HG02763 (cell line): ENCODE results near the gene OR7G2.
"Not testable (repeated sequence)": the region's sequence is repeated elsewhere in the genome, so short reads cannot be mapped to it uniquely, and the experiment has no call there.

Experiments used
- ATAC-seq: cut with Tn5 transposase; IDR thresholded peaks from one replicate; pipeline ENCODE4 v1.9.1; 2021; ENCODE audit warnings: mild to moderate bottlenecking, moderate library complexity; ENCODE audit not compliant: unreplicated experiment

OR7G2 gene

GRCh38 chr19:9075064-9075949 lies 32.0 kb downstream of the OR7G2 start:
- ATAC-seq = no peak

- ATAC-seq = no peak
Observed at GRCh38 chr19:9073806-9074205, 33.5 kb downstream of the OR7G2 start.

GRCh38 chr19:9071720-9072119 lies 35.6 kb downstream of the OR7G2 start:
- ATAC-seq = not testable (repeated sequence)

- ATAC-seq = no peak
Observed at GRCh38 chr19:9070066-9070465, 37.2 kb downstream of the OR7G2 start.

GRCh38 chr19:9065457-9066014 lies 41.7 kb downstream of the OR7G2 start:
- ATAC-seq = no peak

GRCh38 chr19:9061879-9062278 lies 45.4 kb downstream of the OR7G2 start:
- ATAC-seq = no peak

GRCh38 chr19:9060564-9061340 lies 46.5 kb downstream of the OR7G2 start:
- ATAC-seq = no peak

GRCh38 chr19:9058905-9059667 lies 48.2 kb downstream of the OR7G2 start:
- no peak for ATAC-seq

- no peak for ATAC-seq
Observed at GRCh38 chr19:9057505-9058258, 49.6 kb downstream of the OR7G2 start.

GRCh38 chr19:9056131-9056530 lies 51.1 kb downstream of the OR7G2 start:
- ATAC-seq = not testable (repeated sequence)

GRCh38 chr19:9054765-9055164 lies 52.5 kb downstream of the OR7G2 start:
- no peak for ATAC-seq

GRCh38 chr19:9054207-9054606 lies 53.1 kb downstream of the OR7G2 start:
- ATAC-seq = no peak

GRCh38 chr19:9053674-9054073 lies 53.6 kb downstream of the OR7G2 start:
- ATAC-seq = not testable (repeated sequence)

- no peak for ATAC-seq
Observed at GRCh38 chr19:9052894-9053293, 54.4 kb downstream of the OR7G2 start.
